ENCODE measurements around the gene MRPS25.

DNA sequence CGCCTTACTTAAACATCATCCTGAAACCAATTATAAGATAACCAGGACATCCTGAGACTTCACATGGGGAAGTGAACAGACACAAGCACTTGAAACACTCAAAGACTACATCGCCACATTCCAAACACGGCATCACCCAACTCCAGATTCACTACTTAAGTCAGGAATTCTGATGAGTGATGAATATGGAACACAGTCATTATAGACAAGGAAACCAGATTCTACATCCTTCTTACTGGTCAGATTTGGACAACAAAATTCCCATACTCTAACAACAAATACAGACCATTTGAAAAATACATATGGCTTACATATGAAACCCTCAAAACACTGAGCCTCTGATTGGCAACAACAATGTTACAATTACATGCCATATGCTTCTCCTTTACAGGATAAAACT lies 46.9 kb upstream of the MRPS25 start:
- no peak for TF ChIP-seq POLR2A (IDR thresholded peaks at IDR 0.05; ENCODE audit: low read length)
- no peak for TF ChIP-seq GATA1 (IDR thresholded peaks at IDR 0.05; ENCODE audit: low read depth, low read length)
